HepG2 (cell line): ENCODE measurements around the gene DRAXIN. TPM values are rescaled to one million over a fixed set of nuclear protein-coding genes. Genes with fewer than 3 reads are reported as not detected.
A peak's percentile ranks its signal among the peaks of the same experiment; 100 is the strongest.

Experiments used
- ATAC-seq: fragments of 200-7000 bp; cut with Tn5 transposase; 3 replicates; pipeline ENCODE4 v1.9.1; 2020; ENCODE audit warnings: mild to moderate bottlenecking, moderate library complexity
- BruUV-seq: library from RNA; stranded (reverse); fragments of 400-500 nt; replicated peaks from 2 replicates; lab custom pipeline; 2021; lab: Mats Ljungman, UMichigan
- CTCF ChIA-PET: fragments of 300-600 bp; formaldehyde crosslinking; extraction: SDS; loops from one replicate; lab custom pipeline; 2021; ENCODE audit warnings: low total read pairs, inconsistent platforms, low intra/inter-chr PET ratio; lab: Yijun Ruan, JAX
- POLR2A ChIA-PET: fragments of 350-600 bp; sonication (Branson Sonifier 250); formaldehyde crosslinking; loops from one replicate; lab custom pipeline; 2020; ENCODE audit warnings: antibody characterized with exemption, inconsistent platforms; lab: Yijun Ruan, JAX
- DNase-seq: peaks from one replicate; pipeline ENCODE4 v3.0.0-alpha.2; 2015; ENCODE audit warnings: low spot score
- FAIRE-seq: peaks from 3 replicates; lab custom pipeline; 2011; peaks lifted over from hg19 to GRCh38; lab: Jason Lieb, UNC
- H2AFZ ChIP-seq: one replicate; pipeline ENCODE4 v1.6.1; 2011; ENCODE audit warnings: low read length, inconsistent platforms
- H3K27ac ChIP-seq: fragments of 300-600 bp; 3 replicates; pipeline ENCODE4 v1.8.0; 2011; ENCODE audit warnings: mixed run types, mild to moderate bottlenecking, mixed read lengths, low read length, inconsistent platforms; ENCODE audit not compliant: insufficient read depth; ENCODE audit errors: extremely low read length
- H3K27me3 ChIP-seq, 2 experiments: fragments of 200-600 bp in 1 of 2; 2 replicates in 1 of 2; 3 replicates in 1 of 2; pipeline versions ENCODE4 v1.6.0 to v1.8.0; 2011; ENCODE audit warnings: low read length in 2 of 2, mild to moderate bottlenecking in 2 of 2, moderate library complexity in 2 of 2, inconsistent platforms in 1 of 2; ENCODE audit not compliant: insufficient read depth in 2 of 2, control insufficient read depth in 1 of 2
- H3K36me3 ChIP-seq, 2 experiments: fragments of 200-600 bp in 1 of 2; replicated peaks in 1 of 2; 2 replicates in 1 of 2; 3 replicates in 1 of 2; pipeline versions ENCODE4 v1.5.1 to v1.8.0; 2011; ENCODE audit warnings: low read length in 2 of 2, inconsistent platforms in 1 of 2; ENCODE audit not compliant: insufficient read depth in 2 of 2, control insufficient read depth in 1 of 2
- H3K4me1 ChIP-seq: 2 replicates; pipeline ENCODE4 v1.5.1; 2012; ENCODE audit warnings: low read length, inconsistent platforms; ENCODE audit not compliant: insufficient read depth
- H3K4me2 ChIP-seq: 2 replicates; pipeline ENCODE4 v1.6.0; 2011; ENCODE audit warnings: low read depth, low read length, inconsistent platforms
- H3K4me3 ChIP-seq, 3 experiments: fragments of 200-600 bp in 1 of 3; sonication (generic), shearing (Covaris generic) in 1 of 3; replicated peaks in 1 of 3; 2 replicates each; pipeline ENCODE4 v1.5.1; 2011 to 2016; ENCODE audit warnings: low read length in 3 of 3, inconsistent platforms in 2 of 3, low read depth in 2 of 3, mild to moderate bottlenecking in 2 of 3, control low read depth in 1 of 3, mixed read lengths in 1 of 3; ENCODE audit not compliant: insufficient read depth in 1 of 3
- H3K79me2 ChIP-seq: one replicate; pipeline ENCODE4 v1.6.1; 2011; ENCODE audit warnings: low read length, inconsistent platforms; ENCODE audit not compliant: insufficient read depth
- H3K9ac ChIP-seq: 2 replicates; pipeline ENCODE4 v1.6.0; 2011; ENCODE audit warnings: mild to moderate bottlenecking, low read depth, low read length, inconsistent platforms; ENCODE audit not compliant: insufficient read depth
- H3K9me3 ChIP-seq: 2 replicates; pipeline ENCODE4 v1.5.1; 2012; ENCODE audit warnings: mild to moderate bottlenecking, low read length
- H4K20me1 ChIP-seq: 2 replicates; pipeline ENCODE4 v1.6.0; 2011; ENCODE audit warnings: inconsistent platforms, mild to moderate bottlenecking, low read length, moderate library complexity; ENCODE audit not compliant: insufficient read depth
- ARID2 ChIP-seq: sonication (generic); formaldehyde crosslinking; IDR thresholded peaks from 2 replicates; pipeline ENCODE4 v1.8.1; 2022; ENCODE audit warnings: mild to moderate bottlenecking, missing genetic modification reagents, borderline replicate concordance
- CEBPG ChIP-seq: IDR thresholded peaks from 2 replicates; pipeline ENCODE4 v1.6.1; 2016
- EHMT2 ChIP-seq: fragments of 200-600 bp; sonication (generic); IDR thresholded peaks from 2 replicates; pipeline ENCODE4 v1.7.0; 2017; ENCODE audit warnings: antibody characterized with exemption, low read depth, low read length, borderline replicate concordance
- FOXA1 ChIP-seq, 2 experiments: fragments of 450-650 bp in 1 of 2; sonication (generic) in 1 of 2; formaldehyde crosslinking in 1 of 2; IDR thresholded peaks; 2 replicates each; pipeline versions ENCODE4 v1.4.0 to v1.6.1; 2016 to 2020; ENCODE audit warnings: missing genetic modification reagents in 1 of 2
- HMG20B ChIP-seq: conservative IDR thresholded peaks from 2 replicates; pipeline ENCODE4 v1.6.1; 2016; ENCODE audit warnings: missing genetic modification reagents, missing compliant biosample characterization
- HNRNPL ChIP-seq: fragments of 200-400 bp; formaldehyde crosslinking; IDR thresholded peaks from 2 replicates; pipeline ENCODE4 v1.6.1; 2017; ENCODE audit warnings: mild to moderate bottlenecking, low read depth, low read length
- JUN ChIP-seq: sonication (generic); formaldehyde crosslinking; IDR thresholded peaks from 2 replicates; pipeline ENCODE4 v1.4.0; 2020; ENCODE audit warnings: mild to moderate bottlenecking, missing genetic modification reagents
- MED8 ChIP-seq: sonication (generic); formaldehyde crosslinking; IDR thresholded peaks from 2 replicates; pipeline ENCODE4 v1.8.1; 2023; ENCODE audit warnings: mild to moderate bottlenecking, missing genetic modification reagents; ENCODE audit not compliant: insufficient replicate concordance
- MTF1 ChIP-seq: sonication (generic); formaldehyde crosslinking; IDR thresholded peaks from 2 replicates; pipeline ENCODE4 v1.5.0; 2020; ENCODE audit warnings: missing genetic modification reagents
- NFKBIZ ChIP-seq: IDR thresholded peaks from 2 replicates; pipeline ENCODE4 v1.6.1; 2018; ENCODE audit warnings: missing genetic modification reagents, missing compliant biosample characterization
- RBFOX2 ChIP-seq: fragments of 200-400 bp; formaldehyde crosslinking; IDR thresholded peaks from 2 replicates; pipeline ENCODE4 v1.6.1; 2017; ENCODE audit warnings: low read depth, mild to moderate bottlenecking, low read length
- REPIN1 ChIP-seq: sonication (generic); formaldehyde crosslinking; IDR thresholded peaks from 2 replicates; pipeline ENCODE4 v1.8.0; 2022; ENCODE audit warnings: missing genetic modification reagents, low read depth, mild to moderate bottlenecking, borderline replicate concordance
- ZNF629 ChIP-seq: sonication (generic); formaldehyde crosslinking; conservative IDR thresholded peaks from 2 replicates; pipeline ENCODE4 v1.5.0; 2020; ENCODE audit warnings: missing genetic modification reagents
- WGBS: methylation state at CpG from one replicate; pipeline ENCODE4 v1.1.6; 2017; ENCODE audit warnings: low lambda C conversion rate; 5-methylcytosine and 5-hydroxymethylcytosine counted together
- in situ Hi-C: cut with HindIII; loops from 2 replicates; pipeline ENCODE4 v1.10.0; 2017; ENCODE audit warnings: low pct_unique_long_range_greater_than_20kb; ENCODE audit not compliant: extremely low pct_ligation_motif_present
- intact Hi-C: fragments of 100-400 bp; cut with micrococcal nuclease; formaldehyde crosslinking; loops from one replicate; pipeline ENCODE4 v1.10.0; 2022; ENCODE audit not compliant: unreplicated experiment
- polyA plus RNA-seq, 8 experiments: library from polyadenylated mRNA; depleted of rRNA in 3 of 8; stranded (reverse) in 7 of 8; unstranded in 1 of 8; fragments of >200 nt; fragmentation: Illumina TruSeq in 4 of 8; extraction: Trizol in 4 of 8; gene quantifications; 2 replicates each; pipeline versions ENCODE4 v1.2.1 to v1.2.3, GENCODE V29; 2011 to 2016; ENCODE audit warnings: low read depth in 4 of 8, missing spikeins in 1 of 8, mixed read lengths in 1 of 8; ENCODE audit not compliant: insufficient read depth in 1 of 8
- total RNA-seq, 5 experiments: library from RNA; depleted of rRNA; stranded (reverse); fragments of >200 nt; fragmentation: Illumina TruSeq; extraction: Trizol; gene quantifications; 2 replicates each; pipeline ENCODE4 v1.2.3, GENCODE V29; 2016; ENCODE audit warnings: low read depth in 1 of 5
- TF ChIP-seq, protein P1 (sequence below): sonication (generic); formaldehyde crosslinking; IDR thresholded peaks from 2 replicates; pipeline ENCODE4 v1.5.1; 2020; ENCODE audit warnings: mild to moderate bottlenecking, missing genetic modification reagents, moderate library complexity
- TF ChIP-seq, protein P2 (sequence below): sonication (generic); formaldehyde crosslinking; IDR thresholded peaks from 2 replicates; pipeline ENCODE4 v1.8.0; 2022; ENCODE audit warnings: mild to moderate bottlenecking, missing genetic modification reagents, borderline replicate concordance
- TF ChIP-seq, protein P3 (sequence below): sonication (generic); formaldehyde crosslinking; IDR thresholded peaks from 2 replicates; pipeline ENCODE4 v1.4.0; 2020; ENCODE audit warnings: missing genetic modification reagents
- TF ChIP-seq, protein P4 (sequence below): sonication (generic); IDR thresholded peaks from 2 replicates; pipeline ENCODE4 v1.6.1; 2016; ENCODE audit warnings: low read depth, borderline replicate concordance

Gene DRAXIN
- total and polyA plus RNA-seq, 2 of the 13 experiments (the other 11 are each of a cell fraction or from before 2014, with no cell fraction given): 0.02 TPM; not detected in 1

DNA sequence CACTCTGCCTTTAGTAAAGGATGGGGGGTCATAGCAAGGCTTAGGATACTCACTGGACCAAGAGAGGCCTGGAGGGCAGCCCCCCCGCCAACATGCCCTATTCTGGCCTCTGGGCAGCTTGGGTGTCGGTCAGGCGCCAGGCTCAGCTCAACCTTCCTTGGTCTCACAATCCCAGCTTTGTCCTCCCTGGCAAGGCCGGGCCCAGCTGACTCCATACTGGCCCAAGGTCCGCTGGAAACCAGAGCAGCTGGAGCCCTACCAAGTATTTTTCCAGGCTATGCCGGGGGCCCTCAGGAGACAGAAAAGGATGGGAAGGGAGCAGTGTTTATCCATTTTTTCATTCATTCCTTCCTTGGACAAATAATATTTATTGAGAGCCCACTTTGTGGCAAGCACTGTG, 43.5 kb upstream of the DRAXIN start:
- BruUV-seq: no TSS peak
- intact Hi-C loops (no loop called here), in situ Hi-C loops (loop anchor here (10.0 to 25.0 kb wide), 2 partner anchors 403 to 611 kb away; partner anchors contain the start of gene MASP2)
- H3K27ac ChIP-seq: peak overlapping the region; percentile 59
- peak overlapping the region in 1 of 3 experiments; percentile 16; a peak in 1 of 6 replicates for H3K4me3 ChIP-seq
- H3K4me2 ChIP-seq: peak overlapping the region; percentile 49; the same call in 1 of the 2 replicates
- H2AFZ ChIP-seq: no peak overlapping the region
- FAIRE-seq (no peak), DNase-seq (peak; percentile 61), ATAC-seq (peak; percentile 38)
- ChIA-PET CTCF (no interaction called here), POLR2A (interaction anchor here (1.3 kb wide), 1 partner anchor 16 kb away, joined by 3 read pairs; the partner anchor contains the start of gene FBXO6)
- peaks cover 62% of the 10 kb centered on the region for H3K4me1 ChIP-seq
- no peaks in the 10 kb centered on the region for H3K9me3 ChIP-seq
- peaks cover 11% of the 10 kb centered on the region for H4K20me1 ChIP-seq
- WGBS: 49% methylated on average over 3 of the region's 6 CpGs
- no peaks in the 10 kb centered on the region for H3K27me3 ChIP-seq
- peaks cover 0 to 2% of the 10 kb centered on the region in 2 experiments; a peak in 1 of 5 replicates for H3K36me3 ChIP-seq
- H3K79me2 ChIP-seq: peaks cover 18% of the 10 kb centered on the region
- no peak overlapping the region for H3K9ac ChIP-seq
- TF ChIP-seq, protein P1, sequence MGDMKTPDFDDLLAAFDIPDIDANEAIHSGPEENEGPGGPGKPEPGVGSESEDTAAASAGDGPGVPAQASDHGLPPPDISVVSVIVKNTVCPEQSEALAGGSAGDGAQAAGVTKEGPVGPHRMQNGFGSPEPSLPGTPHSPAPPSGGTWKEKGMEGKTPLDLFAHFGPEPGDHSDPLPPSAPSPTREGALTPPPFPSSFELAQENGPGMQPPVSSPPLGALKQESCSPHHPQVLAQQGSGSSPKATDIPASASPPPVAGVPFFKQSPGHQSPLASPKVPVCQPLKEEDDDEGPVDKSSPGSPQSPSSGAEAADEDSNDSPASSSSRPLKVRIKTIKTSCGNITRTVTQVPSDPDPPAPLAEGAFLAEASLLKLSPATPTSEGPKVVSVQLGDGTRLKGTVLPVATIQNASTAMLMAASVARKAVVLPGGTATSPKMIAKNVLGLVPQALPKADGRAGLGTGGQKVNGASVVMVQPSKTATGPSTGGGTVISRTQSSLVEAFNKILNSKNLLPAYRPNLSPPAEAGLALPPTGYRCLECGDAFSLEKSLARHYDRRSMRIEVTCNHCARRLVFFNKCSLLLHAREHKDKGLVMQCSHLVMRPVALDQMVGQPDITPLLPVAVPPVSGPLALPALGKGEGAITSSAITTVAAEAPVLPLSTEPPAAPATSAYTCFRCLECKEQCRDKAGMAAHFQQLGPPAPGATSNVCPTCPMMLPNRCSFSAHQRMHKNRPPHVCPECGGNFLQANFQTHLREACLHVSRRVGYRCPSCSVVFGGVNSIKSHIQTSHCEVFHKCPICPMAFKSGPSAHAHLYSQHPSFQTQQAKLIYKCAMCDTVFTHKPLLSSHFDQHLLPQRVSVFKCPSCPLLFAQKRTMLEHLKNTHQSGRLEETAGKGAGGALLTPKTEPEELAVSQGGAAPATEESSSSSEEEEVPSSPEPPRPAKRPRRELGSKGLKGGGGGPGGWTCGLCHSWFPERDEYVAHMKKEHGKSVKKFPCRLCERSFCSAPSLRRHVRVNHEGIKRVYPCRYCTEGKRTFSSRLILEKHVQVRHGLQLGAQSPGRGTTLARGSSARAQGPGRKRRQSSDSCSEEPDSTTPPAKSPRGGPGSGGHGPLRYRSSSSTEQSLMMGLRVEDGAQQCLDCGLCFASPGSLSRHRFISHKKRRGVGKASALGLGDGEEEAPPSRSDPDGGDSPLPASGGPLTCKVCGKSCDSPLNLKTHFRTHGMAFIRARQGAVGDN: peak; percentile 34
- TF ChIP-seq JUN (CRISPR knock-in tag) (no peak), REPIN1 (CRISPR knock-in tag) (no peak), ARID2 (CRISPR knock-in tag) (no peak), FOXA1 (IDR thresholded peaks at IDR 0.05) (no peak), FOXA1 (CRISPR knock-in tag; IDR thresholded peaks at IDR 0.05) (no peak), RBFOX2 (no peak), MTF1 (CRISPR knock-in tag) (no peak), NFKBIZ (CRISPR knock-in tag) (no peak), CEBPG (CRISPR knock-in tag) (no peak), HNRNPL (peak; percentile 91), MED8 (CRISPR knock-in tag) (no peak), HMG20B (CRISPR knock-in tag) (no peak), ZNF629 (CRISPR knock-in tag) (no peak), EHMT2 (no peak)
- TF ChIP-seq, protein P2, sequence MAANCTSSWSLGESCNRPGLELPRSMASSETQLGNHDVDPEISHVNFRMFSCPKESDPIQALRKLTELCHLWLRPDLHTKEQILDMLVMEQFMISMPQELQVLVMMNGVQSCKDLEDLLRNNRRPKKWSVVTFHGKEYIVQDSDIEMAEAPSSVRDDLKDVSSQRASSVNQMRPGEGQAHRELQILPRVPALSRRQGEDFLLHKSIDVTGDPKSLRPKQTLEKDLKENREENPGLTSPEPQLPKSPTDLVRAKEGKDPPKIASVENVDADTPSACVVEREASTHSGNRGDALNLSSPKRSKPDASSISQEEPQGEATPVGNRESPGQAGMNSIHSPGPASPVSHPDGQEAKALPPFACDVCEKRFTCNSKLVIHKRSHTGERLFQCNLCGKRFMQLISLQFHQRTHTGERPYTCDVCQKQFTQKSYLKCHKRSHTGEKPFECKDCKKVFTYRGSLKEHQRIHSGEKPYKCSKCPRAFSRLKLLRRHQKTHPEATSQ (CRISPR knock-in tag): no peak
- TF ChIP-seq, protein P3, sequence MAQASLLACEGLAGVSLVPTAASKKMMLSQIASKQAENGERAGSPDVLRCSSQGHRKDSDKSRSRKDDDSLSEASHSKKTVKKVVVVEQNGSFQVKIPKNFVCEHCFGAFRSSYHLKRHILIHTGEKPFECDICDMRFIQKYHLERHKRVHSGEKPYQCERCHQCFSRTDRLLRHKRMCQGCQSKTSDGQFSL (CRISPR knock-in tag): 0 out of 2 replicates have a peak, but pooled peaks have one; percentile 6
- TF ChIP-seq, protein P4, sequence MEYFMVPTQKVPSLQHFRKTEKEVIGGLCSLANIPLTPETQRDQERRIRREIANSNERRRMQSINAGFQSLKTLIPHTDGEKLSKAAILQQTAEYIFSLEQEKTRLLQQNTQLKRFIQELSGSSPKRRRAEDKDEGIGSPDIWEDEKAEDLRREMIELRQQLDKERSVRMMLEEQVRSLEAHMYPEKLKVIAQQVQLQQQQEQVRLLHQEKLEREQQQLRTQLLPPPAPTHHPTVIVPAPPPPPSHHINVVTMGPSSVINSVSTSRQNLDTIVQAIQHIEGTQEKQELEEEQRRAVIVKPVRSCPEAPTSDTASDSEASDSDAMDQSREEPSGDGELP: peak; percentile 75; the same call in 1 of the 2 replicates
